ENCODE data around the gene APEX1. TPM values are rescaled to one million over a fixed set of nuclear protein-coding genes. Genes with fewer than 3 reads are reported as not detected.

Gene APEX1
- total RNA-seq, 4 donors from 2014 or later, result 108 to 120 (median 111) TPM

DNA sequence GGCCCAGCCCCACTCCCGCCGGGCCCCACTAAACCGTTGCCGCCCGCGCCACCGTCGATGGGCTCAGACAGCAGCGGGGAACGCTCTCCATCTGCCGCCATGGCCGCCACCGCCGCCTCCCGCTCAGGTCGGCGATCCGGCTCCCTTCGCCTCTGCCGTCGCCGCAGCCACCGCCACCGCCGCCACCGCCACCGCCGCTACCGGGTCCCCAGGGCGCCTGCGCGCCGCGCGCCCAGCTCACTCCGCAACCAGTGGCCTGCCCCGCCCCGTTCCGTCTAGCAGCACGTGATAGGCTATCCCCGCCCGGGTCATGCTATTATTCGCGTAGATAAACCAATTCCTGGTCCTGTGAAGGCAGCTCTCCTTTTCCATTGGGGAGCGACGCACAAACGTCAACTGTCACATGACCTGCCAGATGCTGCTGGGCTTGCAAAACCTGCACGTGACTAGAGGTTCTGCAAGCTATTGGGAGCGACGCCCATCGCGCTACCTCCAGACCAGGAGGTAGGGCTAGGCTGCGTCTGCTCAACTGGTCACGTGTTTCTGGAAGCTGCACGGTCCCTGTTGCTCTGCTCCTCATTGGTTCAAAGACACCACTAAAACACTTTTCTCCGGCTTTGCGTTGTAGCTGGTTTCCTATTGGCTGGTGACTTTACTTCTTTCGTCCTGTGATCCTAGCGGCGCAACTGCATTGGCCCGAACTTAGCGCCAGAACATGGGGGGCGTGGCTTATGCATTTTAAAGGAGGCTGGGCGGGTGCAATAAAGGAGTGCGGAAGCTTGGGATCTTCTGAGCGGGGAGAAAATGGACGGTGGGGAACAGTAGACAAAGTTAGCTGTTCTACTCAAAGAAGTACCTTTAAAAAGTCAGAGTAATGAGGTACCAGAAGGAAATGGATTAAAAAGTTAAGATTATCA, 6.5 kb downstream of the APEX1 start, which contains the start of gene PIP4P1:
Gene PIP4P1 (minus strand): TSS at position 210 of the 917 bp plus-strand sequence. CDS start 109 bp downstream, at position 101.
- no peaks in the 10 kb centered on the region for H3K27me3 ChIP-seq
- H3K9me3 ChIP-seq, result no peaks in the 10 kb centered on the region
- intact Hi-C loops (cut with DNase I; ENCODE audit: low total_unique reads), result loop anchor here (10.0 kb wide), 2 partner anchors 117 to 153 kb away; partner anchors contain the start of gene PARP2
- in situ Hi-C loops (cut with MboI; ENCODE audit: low pct_ligation_motif_present in 1 of 4, low pct_unique_long_range_greater_than_20kb in 1 of 4, low sequenced_read_pairs in 3 of 4), result loop anchor here in 2 of 4 donors (10.0 to 25.0 kb wide), 4 partner anchors 47 to 226 kb away; partner anchors contain the start of genes CCNB1IP1 (in 2 of the 2), PARP2 (in 2 of the 2), ANG (in 1 of the 2) and RNASE4 (in 1 of the 2)
- peak; percentile 98 for DNase-seq
- peaks cover 0 to 30% (median 7%) of the 10 kb centered on the region in 4 donors for H3K36me3 ChIP-seq
- peak within 1 kb of the TSS; percentile 95 to 99 (median 97) for H3K27ac ChIP-seq
- H3K4me1 ChIP-seq, result peaks cover 10 to 29% (median 19%) of the 10 kb centered on the region in 4 donors
- H3K4me3 ChIP-seq, result peak within 1 kb of the TSS; percentile 69 to 86 (median 82)
- TF ChIP-seq EP300 (IDR thresholded peaks at IDR 0.05; ENCODE audit: low read depth) (peak; percentile 59), POLR2A (IDR thresholded peaks at IDR 0.05) (peak; percentile 76), POLR2AphosphoS5 (IDR thresholded peaks at IDR 0.05) (peak; percentile 46 to 93 (median 91))
- TF ChIP-seq, protein P1, sequence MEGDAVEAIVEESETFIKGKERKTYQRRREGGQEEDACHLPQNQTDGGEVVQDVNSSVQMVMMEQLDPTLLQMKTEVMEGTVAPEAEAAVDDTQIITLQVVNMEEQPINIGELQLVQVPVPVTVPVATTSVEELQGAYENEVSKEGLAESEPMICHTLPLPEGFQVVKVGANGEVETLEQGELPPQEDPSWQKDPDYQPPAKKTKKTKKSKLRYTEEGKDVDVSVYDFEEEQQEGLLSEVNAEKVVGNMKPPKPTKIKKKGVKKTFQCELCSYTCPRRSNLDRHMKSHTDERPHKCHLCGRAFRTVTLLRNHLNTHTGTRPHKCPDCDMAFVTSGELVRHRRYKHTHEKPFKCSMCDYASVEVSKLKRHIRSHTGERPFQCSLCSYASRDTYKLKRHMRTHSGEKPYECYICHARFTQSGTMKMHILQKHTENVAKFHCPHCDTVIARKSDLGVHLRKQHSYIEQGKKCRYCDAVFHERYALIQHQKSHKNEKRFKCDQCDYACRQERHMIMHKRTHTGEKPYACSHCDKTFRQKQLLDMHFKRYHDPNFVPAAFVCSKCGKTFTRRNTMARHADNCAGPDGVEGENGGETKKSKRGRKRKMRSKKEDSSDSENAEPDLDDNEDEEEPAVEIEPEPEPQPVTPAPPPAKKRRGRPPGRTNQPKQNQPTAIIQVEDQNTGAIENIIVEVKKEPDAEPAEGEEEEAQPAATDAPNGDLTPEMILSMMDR (IDR thresholded peaks at IDR 0.05), result no peak
- 1% methylated on average over 59 of the region's 67 CpGs; no CpG with 5 or more reads in 1 of the 2 donors for WGBS, 2 donors (ENCODE audit: low coverage in 1 of 2)

DNA sequence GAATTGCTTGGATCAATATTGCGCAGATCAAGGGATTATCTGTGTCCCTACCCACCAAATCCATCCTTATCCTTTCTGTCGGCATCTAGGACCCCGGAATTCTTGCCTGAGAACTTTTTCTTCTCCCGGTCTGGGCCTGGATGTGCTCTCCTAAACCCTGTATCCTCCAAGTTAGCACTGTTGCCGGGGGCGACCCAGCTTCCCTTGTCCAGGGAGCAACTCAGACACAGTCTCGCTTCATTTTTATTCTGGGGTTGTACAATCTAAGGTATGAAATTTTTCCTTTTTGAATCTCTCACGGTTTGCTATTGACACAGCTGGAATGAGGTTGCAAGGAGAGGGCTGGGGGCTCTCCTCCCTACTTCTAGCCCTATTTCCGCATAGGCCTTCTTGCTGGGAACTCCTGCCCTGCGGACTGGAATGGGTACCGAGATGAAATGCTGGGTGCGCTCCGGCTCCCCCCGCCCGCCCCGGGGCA, 13.8 kb downstream of the APEX1 start:
- TF ChIP-seq EP300 (IDR thresholded peaks at IDR 0.05; ENCODE audit: low read depth), result no peak
- no peak for TF ChIP-seq POLR2AphosphoS5 (IDR thresholded peaks at IDR 0.05)
- no peak for TF ChIP-seq POLR2A (IDR thresholded peaks at IDR 0.05)
- TF ChIP-seq, protein P1 (IDR thresholded peaks at IDR 0.05), result no peak
- 29 to 100% methylated on average over 1 to 16 of the region's 16 CpGs for WGBS, 2 donors (ENCODE audit: low coverage in 1 of 2)
- Histone ChIP-seq H3K27ac (peak overlapping the region; percentile 90 to 97 (median 92)), H3K4me3 (peak overlapping the region in 3 of 4 donors; percentile 61 to 68 (median 62)), H3K36me3 (peaks cover 0 to 10% (median under 1%) of the 10 kb centered on the region in 4 donors), H3K9me3 (no peaks in the 10 kb centered on the region), H3K4me1 (peaks cover 0 to 27% (median 9%) of the 10 kb centered on the region in 4 donors), H3K27me3 (no peaks in the 10 kb centered on the region)
- in situ Hi-C loops (cut with MboI; ENCODE audit: low pct_ligation_motif_present in 1 of 4, low pct_unique_long_range_greater_than_20kb in 1 of 4, low sequenced_read_pairs in 3 of 4) (loop anchor here in 2 of 4 donors (10.0 to 25.0 kb wide), 4 partner anchors 54 to 218 kb away; partner anchors contain the start of genes CCNB1IP1 (in 2 of the 2), PARP2 (in 2 of the 2), ANG (in 1 of the 2) and RNASE4 (in 1 of the 2)), intact Hi-C loops (cut with DNase I; ENCODE audit: low total_unique reads) (loop anchor here (10.0 kb wide), 2 partner anchors 124 to 146 kb away; partner anchors contain the start of gene PARP2)
- DNase-seq, result no peak

DNA sequence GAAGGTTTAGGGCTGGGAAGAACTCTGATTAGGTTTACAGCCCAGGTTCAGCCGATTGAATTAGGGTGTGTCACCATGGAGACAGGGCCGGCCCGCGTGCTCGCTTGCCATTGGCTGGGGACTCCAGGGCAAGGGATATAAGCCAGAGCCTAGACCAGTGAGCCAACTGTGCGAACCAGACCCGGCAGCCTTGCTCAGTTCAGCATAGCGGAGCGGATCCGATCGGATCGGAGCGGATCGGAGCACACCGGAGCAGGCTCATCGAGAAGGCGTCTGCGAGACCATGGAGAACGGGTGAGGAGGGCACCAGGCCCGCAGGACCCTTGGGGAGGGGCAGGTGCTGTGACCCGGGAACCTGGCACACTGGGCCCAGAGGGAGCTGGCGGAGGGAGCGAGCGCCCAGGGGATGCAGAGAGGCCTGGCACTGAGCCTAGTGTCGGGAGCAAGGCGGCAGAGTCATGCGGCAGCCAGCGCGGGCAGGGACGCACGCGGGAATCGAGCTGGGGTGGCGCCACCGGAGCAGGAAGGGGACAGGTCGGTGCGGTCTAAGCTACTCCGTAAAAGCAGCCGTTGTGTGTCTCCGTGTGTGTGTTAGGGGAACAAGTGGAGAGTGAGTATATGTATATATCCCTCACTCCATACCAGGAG, 14.3 kb downstream of the APEX1 start, which contains the start of gene PNP:
Gene PNP (plus strand): TSS at position 165 of the 648 bp plus-strand sequence. CDS start 119 bp downstream, at position 284.
- no peaks in the 10 kb centered on the region for H3K9me3 ChIP-seq
- H3K4me3 ChIP-seq, result peak within 1 kb of the TSS; percentile 61 to 92 (median 65)
- DNase-seq, result peak; percentile 97
- in situ Hi-C loops (cut with MboI; ENCODE audit: low pct_ligation_motif_present in 1 of 4, low pct_unique_long_range_greater_than_20kb in 1 of 4, low sequenced_read_pairs in 3 of 4) (loop anchor here in 2 of 4 donors (10.0 to 25.0 kb wide), 4 partner anchors 55 to 218 kb away; partner anchors contain the start of genes CCNB1IP1 (in 2 of the 2), PARP2 (in 2 of the 2), ANG (in 1 of the 2) and RNASE4 (in 1 of the 2)), intact Hi-C loops (cut with DNase I; ENCODE audit: low total_unique reads) (loop anchor here (10.0 kb wide), 2 partner anchors 125 to 145 kb away; partner anchors contain the start of gene PARP2)
- WGBS, 2 donors (ENCODE audit: low coverage in 1 of 2), result 0 to 1% methylated on average over 10 to 39 of the region's 40 CpGs
- peaks cover 0 to 10% (median 3%) of the 10 kb centered on the region in 4 donors for H3K36me3 ChIP-seq
- H3K4me1 ChIP-seq, result peaks cover 0 to 27% (median 9%) of the 10 kb centered on the region in 4 donors
- H3K27ac ChIP-seq, result peak within 1 kb of the TSS; percentile 90 to 97 (median 92)
- no peaks in the 10 kb centered on the region for H3K27me3 ChIP-seq
- TF ChIP-seq POLR2AphosphoS5 (IDR thresholded peaks at IDR 0.05), result peak; percentile 100
- peak; percentile 99 for TF ChIP-seq POLR2A (IDR thresholded peaks at IDR 0.05)
- TF ChIP-seq EP300 (IDR thresholded peaks at IDR 0.05; ENCODE audit: low read depth), result no peak
